GM21529 (cell line): Measurements from ENCODE around the gene UNC5A.

Experiments used
- ATAC-seq: cut with Tn5 transposase; IDR thresholded peaks from one replicate; pipeline ENCODE4 v1.9.1; 2021; ENCODE audit not compliant: unreplicated experiment

The UNC5A gene

DNA sequence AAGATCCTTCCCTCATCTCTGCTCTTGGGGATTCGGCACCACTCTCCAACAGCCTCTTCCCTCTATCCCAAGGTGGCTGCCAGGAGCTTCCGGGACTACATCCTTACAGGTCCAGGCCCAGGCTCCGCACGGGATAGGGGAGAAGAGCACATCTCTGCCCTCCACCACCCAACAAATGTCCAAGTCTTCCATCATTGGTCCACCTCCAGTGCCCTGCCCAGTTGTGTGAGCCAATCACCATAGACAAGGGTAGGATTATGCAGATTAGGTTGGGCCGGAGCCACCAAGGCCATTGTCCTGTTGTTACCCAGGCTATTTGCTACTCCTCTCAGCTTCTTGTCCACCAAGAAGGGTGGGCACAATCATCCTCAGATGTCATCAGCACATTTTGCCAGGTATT lies 9.1 kb downstream of the UNC5A start:
- no peak for ATAC-seq

DNA sequence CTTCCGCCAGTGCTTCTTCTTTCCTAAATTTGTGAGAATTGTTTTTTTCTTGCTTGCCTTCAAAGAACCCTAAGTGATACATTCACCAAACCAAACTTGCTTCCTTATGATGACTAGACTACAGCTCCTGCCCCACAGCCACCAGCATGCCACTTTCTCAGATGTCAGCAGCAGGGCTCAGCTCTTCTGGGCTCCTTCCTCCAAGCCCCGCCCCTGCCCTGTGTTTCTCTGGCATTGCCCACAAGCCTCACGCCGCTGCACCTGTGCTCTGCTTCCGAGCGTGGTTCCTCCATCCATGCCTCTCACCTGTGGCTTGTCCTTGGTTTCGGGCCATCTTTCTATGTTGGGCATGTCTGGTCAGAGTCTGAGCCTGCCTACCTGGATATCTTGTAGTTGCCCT lies 10.6 kb downstream of the UNC5A start:
- no peak for ATAC-seq

DNA sequence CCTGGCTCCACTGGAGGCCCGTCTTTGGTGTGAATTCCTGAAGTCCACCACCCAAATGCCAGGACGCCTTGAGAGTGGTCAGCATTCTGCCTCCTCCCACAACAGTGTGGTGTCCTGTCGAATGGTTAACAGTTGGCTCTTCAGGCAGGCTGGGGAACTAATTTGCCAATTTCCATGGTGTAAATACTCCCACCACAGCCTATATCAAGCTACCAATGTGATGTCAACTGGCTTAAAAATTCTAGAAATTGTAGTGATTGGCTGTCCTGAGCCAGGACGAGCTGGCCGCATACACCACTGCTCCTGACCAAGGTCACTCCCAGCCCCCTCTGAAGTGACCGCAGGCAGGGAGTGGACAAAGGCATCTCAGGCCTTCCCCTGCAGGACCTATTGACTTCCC lies 11.1 kb downstream of the UNC5A start:
- no peak for ATAC-seq

DNA sequence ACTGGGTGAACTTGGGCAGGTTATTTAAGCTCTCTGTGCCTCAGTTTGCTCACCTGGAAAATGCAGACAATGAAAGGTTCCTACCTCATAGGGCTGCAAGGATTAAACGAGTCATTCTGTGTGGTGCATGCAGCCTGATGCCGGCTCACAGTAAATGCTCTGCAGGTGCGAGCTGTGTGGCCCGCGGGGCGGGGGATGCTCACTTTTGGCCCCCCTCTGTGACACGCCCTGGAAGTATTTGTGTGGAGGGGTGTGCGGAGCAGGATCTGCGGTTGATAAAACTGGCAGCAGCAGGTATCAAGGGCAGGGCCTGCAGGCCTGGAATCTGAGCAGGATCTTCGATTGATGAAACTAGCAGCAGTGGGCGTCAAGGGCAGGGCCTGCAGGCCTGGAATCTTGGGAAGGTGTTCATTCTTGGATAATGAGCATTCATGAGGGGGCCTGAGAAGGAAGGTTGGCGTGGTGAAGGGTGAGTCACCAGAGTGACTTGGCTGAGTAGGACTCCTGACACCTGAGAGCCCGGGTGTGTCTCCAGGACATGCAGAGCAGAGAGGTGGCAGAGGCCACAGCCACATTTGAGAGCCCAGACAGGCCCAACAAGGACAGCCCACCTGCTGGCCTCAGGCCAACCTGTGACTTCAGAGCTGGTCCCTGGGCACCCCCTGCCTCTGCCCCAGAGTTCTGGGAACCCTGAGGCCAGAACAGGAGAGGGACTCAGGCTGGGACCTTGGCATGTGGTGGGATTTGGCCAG lies 11.9 kb downstream of the UNC5A start:
- ATAC-seq, result no peak

DNA sequence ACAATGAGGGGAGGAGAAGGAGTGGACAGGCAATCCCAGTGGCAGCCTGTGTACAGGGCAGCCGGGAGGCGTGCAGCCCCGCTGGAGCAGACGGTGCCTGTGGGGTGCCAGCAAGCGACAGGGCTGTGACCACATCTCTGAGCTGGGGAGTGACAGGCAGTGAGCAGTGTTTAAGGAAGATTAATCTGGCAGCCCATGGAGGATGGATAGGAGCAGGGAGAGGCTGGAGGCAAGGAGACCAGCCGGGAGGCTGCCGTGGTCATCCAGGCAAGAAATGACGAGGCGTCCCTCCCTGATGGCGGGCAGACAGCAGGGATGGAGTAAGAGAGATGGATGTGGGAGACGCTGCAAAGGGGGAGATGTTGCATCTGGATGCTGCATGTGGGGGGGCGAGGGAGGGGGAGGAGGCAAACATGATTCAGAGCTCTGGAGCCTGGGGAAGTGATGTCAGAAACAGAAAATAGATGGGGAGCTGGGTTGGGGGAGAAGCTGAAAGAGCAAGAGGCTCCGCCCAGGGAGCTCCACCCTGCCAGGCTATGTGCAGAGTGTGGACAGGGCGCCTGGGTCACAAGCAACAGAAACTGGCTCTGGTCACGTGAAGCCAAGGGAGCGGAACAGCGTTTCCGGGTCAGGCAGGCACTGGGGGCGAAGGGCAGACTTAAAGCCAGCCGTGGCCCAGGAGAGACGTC lies 12.6 kb downstream of the UNC5A start:
- no peak for ATAC-seq

DNA sequence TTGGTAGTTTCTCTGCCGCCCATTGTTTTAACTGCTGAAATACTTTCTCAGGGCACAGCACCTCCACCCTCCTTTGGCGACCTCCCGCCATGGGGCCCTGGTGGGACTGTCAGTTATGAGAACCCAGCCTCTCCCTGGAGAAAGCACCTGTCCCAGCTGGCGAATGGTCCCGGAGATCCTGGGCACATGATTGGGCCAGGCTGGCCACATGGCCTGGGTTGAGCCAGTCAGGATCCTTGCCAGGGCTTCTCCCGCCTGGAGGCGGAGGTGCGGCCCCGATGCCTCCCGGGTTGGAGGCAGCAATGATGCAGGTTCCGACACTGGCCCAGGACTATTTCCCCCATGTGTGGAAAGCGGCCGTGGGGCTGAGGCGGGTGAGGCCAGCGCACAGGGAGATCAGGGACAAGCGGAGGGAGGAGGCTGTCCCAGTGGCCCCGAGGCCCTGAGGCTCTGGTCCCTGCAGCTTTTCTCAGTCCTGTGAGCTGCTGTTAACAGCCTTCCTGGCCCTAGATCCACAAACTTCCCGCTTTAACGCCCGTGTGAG lies 13.6 kb downstream of the UNC5A start:
- no peak for ATAC-seq

DNA sequence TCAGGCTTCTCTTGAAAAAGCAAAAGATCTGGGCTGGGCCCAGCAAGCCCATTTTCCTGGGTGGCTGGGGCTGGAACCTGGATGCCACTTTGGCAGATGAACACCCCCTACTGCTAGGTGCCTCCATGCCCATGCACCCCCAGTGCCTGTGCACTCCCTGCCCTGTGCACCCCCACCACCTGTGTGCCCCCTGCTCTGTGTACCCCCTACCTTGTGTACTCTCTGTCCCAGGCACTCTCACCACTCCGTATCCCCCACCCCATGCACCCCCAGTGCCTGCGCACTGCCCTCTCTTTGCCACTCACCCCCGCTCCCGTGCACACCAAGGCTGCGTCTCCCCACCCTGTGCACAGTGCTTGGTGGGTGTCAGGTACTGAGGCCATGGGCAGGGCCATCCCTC lies 14.2 kb downstream of the UNC5A start:
- ATAC-seq, result no peak

DNA sequence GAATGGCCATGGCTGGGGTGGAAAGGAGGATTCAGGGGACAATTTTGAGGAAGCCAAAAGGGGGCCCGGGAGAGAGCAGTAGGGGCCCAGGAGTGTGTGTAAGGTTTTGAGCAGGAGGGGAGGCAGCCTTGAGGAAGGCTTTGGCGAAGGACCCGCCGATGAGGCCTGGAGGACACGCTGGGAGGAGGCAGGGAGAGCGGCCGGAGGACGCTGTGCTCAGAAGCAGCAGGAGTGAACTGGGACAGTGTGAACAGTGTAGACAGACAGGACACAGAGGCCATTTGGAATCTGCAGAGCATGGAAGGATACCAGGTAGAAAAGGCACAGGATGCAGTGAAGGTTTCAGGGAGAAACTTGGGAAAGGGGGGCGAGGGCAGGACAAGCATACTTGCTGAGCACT lies 14.9 kb downstream of the UNC5A start:
- no peak for ATAC-seq

DNA sequence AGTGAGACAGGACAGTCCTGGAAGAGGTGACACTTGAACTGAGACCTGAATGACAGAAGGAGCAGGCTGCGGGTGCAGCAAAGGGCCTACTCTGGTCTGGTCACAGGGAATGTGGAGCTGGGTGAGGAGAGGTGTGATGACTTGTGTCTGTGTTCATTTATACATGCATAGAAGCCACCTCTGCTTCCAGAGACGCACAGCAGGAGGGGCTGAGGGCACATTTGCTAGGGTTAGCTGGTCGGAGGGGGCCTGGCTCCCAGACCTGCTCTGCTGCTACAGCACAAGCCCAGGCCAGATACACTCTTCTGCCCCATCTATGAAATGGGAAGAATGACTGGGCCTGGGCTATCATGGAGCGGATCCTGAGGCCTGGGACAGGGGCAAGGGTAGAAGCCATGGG lies 15.6 kb downstream of the UNC5A start:
- no peak for ATAC-seq

DNA sequence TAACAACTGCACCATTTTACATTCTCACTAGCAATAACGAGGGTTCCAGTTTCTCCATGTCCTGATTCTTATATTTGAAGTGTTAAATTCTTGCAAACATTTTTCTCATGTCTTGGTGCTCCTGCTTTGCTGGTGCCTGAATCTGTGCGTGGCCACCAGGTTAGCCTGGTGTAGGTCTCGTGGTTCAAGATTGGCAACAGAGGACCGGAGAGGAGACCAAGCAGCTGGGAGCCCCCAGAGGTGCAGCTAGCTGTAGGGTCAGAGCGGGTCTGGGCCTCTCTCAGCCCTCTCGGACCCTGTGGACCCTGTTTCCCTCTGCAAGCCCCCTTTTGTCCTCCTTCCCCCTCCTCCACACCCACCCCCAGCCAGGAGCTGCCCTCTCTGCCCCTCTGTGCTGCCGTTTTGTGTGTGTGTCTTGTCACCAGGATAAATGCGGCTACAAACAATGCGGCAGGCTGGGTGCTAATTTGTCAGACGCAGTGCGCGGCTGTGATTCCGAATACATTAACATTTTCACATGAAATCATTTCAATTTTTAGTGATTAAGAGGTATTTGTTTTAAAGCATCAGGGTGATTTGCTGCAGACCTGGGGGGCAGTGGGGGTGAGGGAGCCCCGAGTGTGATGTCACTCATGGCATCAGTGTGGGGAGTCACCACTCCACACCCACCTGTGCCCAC lies 17.5 kb downstream of the UNC5A start:
- no peak for ATAC-seq

DNA sequence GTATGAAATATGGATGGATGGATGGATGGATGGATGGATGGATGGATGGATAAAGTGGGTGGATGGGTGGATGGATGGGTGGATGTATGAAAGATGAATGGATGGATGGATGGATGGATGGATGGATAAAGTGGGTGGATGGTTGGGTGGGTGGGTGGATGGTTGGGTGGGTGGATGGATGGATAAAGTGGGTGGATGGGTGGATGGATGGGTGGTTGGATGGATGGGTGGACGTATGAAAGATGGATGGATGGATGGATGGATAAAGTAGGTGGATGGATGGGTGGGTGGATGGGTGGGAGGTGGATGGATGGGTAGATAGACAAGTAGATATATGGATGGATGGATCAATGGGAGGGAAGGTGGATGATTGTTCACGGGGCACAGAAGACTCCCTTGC lies 19.0 kb downstream of the UNC5A start:
- ATAC-seq, result no peak

DNA sequence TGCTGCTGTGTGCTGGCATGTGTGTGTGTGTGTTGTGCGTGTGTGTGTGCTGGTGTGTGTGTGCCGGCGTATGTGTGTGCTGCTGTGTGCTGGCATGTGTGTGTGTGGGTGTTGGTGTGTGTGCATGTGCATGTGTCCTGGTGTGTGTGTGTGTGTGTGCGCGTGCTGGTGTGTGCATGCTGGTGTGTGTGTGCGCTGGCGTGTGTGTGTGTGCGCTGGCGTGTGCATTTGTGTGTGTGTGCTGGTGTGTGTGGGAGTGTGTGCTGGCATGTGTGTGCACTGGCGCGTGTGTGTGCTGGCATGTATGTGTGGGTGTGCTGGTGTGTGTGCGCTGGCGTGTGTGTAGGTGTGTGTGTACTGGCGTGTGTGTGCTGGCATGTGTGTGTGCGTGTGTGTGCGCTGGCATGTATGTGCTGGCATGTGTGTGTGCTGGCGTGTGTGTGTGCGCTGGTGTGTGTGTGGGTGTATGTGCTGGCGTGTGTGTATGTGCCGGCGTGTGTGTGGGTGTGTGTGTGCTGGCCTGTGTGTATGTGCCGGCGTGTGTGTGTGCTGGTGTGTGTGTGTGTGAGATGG lies 20.1 kb downstream of the UNC5A start:
- no peak for ATAC-seq

DNA sequence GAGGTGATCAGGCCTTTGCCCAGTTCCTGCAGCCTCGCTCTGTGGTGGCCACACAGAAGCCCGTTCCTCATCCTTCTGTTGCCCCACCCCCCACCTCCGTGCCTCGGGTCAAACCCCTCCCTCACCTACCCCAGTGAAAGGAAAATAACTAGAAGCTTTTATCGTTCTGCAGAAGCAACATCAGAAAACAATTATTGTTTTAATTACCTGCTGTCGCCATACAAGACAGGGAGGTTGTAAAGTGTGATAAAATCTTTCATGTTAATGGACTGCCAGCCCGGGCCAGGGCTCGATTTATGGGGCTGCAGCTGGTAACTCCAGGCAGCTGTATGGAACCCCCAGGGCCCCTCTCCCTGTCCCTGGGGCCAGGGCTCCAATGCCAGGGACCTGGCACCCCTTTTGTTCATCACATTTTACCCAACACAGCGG lies 20.6 kb downstream of the UNC5A start:
- no peak for ATAC-seq

DNA sequence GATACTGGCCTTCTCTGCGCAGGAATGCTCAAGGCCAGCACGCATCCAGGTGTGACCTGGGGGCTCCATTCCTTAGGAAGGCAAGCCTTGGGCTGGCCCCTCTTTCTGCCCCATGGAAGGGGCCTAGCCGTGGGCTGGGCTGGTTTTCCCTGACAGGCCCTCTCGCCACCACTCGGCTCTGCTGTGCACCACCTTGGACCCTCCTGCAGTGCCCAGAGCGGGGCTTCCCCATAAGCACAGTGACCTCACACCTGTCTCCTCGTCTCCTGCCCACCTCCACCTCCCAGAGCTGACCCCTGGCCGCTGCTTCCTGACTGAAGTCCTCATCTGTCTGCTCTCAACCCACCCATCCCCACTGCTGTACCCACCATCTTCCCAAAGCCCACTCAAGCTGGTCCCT lies 21.1 kb downstream of the UNC5A start:
- ATAC-seq, result no peak

DNA sequence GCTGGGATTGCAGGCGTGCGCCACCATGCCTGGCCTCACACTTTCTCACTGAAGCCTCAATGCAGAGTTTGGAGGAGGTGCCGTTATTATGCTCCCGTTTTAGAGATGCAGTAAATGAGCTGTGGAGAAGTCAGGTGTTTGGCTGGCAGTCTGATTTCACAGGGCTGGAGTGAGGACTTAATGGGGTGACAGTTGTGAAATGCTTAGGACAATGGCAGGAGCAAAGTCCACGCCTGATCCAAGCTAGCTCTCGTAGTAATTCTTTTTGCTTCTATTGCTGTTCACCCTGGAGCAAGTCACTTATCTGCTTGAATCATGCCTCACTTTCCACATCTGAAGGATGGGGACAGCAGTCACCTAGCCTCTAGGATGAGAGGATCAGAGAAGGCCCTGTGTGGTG lies 21.8 kb downstream of the UNC5A start:
- no peak for ATAC-seq

DNA sequence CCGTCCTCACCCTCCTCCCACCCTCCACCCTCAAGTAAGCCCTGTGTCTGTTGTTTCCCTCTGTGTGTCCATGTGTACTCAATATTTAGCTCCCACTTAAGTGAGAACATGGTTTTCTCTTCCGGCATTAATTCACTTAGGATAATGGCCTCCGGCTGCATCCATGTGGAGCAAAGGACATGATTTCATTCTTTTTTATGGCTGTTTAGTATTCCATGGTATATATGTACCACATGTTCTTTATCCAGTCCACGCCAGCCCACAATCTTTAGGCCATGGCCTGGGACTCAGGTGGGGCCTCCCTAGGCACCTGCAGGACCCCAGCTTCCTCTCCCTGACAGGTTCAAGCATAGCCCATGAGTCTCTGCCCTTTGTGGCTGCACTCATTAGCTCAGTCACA lies 22.9 kb downstream of the UNC5A start:
- no peak for ATAC-seq

DNA sequence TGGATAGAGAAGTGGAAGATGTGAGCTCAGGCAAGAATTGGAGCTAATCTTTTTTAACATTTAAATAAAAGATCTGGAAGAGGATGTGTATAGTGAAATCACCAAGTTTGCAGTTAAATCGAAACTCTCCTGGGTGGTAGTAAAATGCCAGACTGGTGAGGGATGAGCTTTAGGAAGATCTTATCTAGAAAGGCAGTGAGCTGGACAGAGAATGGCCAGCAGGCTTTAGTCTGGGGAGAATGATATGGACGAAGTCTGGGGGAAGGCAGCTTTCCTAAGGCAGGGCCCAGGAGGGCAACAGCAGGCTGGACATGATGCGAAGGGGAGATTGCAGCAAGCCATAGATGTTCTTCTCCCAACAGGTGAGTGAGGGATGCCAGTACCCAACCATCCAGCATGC lies 25.6 kb downstream of the UNC5A start:
- ATAC-seq, result no peak

DNA sequence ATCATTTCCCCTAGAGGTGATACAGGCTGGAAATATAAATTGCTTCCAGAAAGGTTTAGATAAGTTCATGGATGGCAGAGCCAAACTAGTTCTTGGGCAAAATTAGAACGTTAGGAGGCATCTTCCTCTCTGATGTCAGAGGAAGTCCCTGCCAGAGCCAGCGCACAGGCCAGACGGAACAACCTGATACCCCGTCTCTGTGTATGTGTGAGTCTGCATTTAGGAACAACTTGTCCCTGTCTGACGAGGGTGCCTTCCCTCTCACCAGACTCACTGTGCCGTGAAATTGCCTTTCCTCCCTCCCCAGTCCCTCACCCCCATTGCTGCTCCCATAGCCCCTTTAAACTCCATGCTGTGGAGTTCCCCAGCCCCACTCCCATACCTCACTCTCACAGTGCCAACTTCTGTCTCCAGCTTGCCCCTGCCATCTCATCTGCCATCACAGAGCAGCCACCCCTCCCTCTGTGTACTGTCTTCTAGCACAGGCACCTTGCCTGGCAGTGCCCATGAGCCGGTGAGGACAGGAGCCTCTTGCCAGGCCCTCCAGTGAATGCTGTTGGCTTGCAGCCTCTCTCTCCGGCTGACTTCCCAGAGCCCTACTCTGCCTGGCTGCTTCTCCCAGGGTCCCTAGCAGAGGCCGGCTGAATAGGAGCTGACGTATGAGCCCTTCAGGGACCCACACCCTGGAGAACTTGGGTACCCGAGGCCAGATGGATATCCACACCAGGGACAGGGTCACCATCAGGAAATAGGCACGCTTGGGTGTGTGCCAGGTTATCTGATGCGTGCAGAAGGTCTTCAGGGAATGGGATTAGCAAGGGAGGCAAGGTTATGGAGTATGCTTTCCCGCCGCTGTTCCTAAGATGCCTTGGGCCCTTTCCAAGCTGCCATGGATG lies 26.7 kb downstream of the UNC5A start:
- no peak for ATAC-seq

DNA sequence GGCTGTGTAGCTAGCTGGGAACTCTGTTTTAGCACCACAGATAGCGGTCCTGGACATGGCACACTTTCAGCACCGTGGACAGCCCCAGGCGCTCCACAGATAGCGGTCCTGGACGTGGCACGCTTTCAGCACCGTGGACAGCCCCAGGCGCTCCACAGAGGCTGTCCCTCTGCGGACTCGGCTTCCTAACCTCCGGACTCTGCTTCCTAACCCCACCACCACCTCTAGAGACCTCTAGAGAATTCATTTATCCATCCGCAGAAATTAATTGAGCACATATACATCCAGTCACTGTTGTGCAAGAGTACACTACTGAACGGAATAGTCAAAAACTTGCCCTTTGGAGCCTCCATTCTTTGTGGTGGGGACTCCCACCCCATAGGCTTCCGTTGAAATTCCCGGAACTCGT lies 27.4 kb downstream of the UNC5A start:
- ATAC-seq, result no peak

DNA sequence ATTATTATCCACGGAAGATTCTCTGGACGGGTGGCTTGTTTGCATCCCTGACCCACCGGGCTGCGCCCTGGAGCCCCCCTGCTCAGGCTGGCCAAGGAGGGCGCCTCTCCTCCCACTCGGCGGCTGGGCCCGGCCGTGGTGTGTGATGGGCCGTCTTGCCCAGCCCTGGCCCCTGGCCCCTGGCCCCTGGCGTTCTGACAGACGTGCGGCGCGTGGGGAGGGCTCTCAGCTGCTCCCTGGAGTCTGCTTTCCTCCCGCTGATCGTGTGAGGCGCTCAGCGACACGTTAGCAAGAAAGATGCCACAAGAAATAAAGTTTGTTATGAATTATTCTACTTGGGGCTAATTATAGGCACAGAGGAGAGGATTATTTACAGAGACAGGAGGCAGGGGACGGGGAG lies 33.3 kb downstream of the UNC5A start:
- no peak for ATAC-seq

DNA sequence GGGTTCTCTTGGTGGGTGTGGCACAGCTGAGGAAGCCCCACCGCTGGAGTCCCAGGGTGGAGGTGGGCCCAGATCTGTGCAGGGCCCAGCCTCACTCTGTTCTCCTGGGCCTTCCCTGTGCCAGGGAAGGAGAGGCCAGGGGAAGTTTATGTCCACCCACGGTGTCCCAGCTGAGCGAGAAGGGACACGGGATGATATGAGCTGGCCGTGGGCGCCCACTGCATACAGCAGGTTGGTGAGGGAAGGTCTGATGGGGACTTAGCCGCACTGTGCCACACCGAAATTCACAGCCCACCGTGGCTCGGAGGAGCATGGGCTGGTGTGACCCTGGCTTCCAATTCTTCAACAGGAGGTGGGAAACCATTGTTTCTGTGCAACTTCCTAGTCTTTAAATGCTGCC lies 33.9 kb downstream of the UNC5A start:
- ATAC-seq, result no peak
